K562 (cell line): ENCODE data around the gene BZW2. TPM values are rescaled to one million over a fixed set of nuclear protein-coding genes. Genes with fewer than 3 reads are reported as not detected.

Source experiments
- ATAC-seq: fragments of 200-7000 bp; cut with Tn5 transposase; 3 replicates; pipeline ENCODE4 v1.9.1; 2020; ENCODE audit warnings: moderate library complexity
- BruUV-seq: library from RNA; stranded (reverse); fragments of 400-500 nt; replicated peaks from 2 replicates; lab custom pipeline; 2021; lab: Mats Ljungman, UMichigan
- CTCF ChIA-PET: fragments of 300-600 bp; formaldehyde crosslinking; extraction: SDS; loops from one replicate; lab custom pipeline; 2021; ENCODE audit warnings: low intra/inter-chr PET ratio; lab: Yijun Ruan, JAX
- POLR2A ChIA-PET: fragments of 300-600, 350-650 bp; sonication (Branson Sonifier 250); formaldehyde crosslinking; extraction: SDS; loops from one replicate; lab custom pipeline; 2021; ENCODE audit warnings: antibody characterized with exemption, inconsistent platforms; lab: Yijun Ruan, JAX
- DNase-seq, 4 experiments: peaks; one replicate each; pipeline versions ENCODE4 v3.0.0 to v3.0.0-alpha.2; 2011 to 2018; ENCODE audit warnings: low spot score in 3 of 4, mixed read lengths in 3 of 4; ENCODE audit errors: extremely low read depth in 1 of 4
- FAIRE-seq: peaks from 2 replicates; lab custom pipeline; 2011; peaks lifted over from hg19 to GRCh38; lab: Jason Lieb, UNC
- H2AFZ ChIP-seq: 2 replicates; pipeline ENCODE4 v1.6.0; 2011; ENCODE audit warnings: low read depth, low read length, control low read depth, inconsistent platforms
- H3K27ac ChIP-seq: fragments of 200-600 bp; 3 replicates; pipeline ENCODE4 v1.8.0; 2011; ENCODE audit warnings: low read depth, mild to moderate bottlenecking, control low read depth, inconsistent platforms, low read length, moderate library complexity, mixed read lengths; ENCODE audit errors: extremely low read depth
- H3K27me3 ChIP-seq, 2 experiments: fragments of 300-600 bp in 1 of 2; 2 replicates in 1 of 2; 3 replicates in 1 of 2; pipeline versions ENCODE4 v1.6.0 to v1.8.0; 2011; ENCODE audit warnings: inconsistent platforms in 2 of 2, low read length in 2 of 2, mild to moderate bottlenecking in 1 of 2, mixed read lengths in 1 of 2, moderate library complexity in 1 of 2; ENCODE audit not compliant: control insufficient read depth in 2 of 2, insufficient read depth in 2 of 2
- H3K36me3 ChIP-seq: fragments of 300-600 bp; 3 replicates; pipeline ENCODE4 v1.8.0; 2011; ENCODE audit warnings: mild to moderate bottlenecking, low read length, inconsistent platforms; ENCODE audit not compliant: control insufficient read depth, insufficient read depth
- H3K4me1 ChIP-seq, 2 experiments: fragments of 200-600 bp in 1 of 2; replicated peaks in 1 of 2; 2 replicates in 1 of 2; 3 replicates in 1 of 2; pipeline versions ENCODE4 v1.5.1 to v1.8.0; 2011; ENCODE audit warnings: inconsistent platforms in 2 of 2, low read length in 2 of 2, mild to moderate bottlenecking in 1 of 2, mixed read lengths in 1 of 2, moderate library complexity in 1 of 2; ENCODE audit not compliant: control insufficient read depth in 2 of 2, insufficient read depth in 2 of 2
- H3K4me2 ChIP-seq: 2 replicates; pipeline ENCODE4 v1.6.1; 2011; ENCODE audit warnings: low read length, control low read depth, inconsistent platforms, mixed read lengths; ENCODE audit not compliant: insufficient read depth
- H3K4me3 ChIP-seq: fragments of 200-600 bp; sonication (generic), shearing (Covaris generic); 2 replicates; pipeline ENCODE4 v1.5.1; 2016; ENCODE audit warnings: control low read depth, inconsistent platforms
- H3K79me2 ChIP-seq: fragments of 200-600 bp; 3 replicates; pipeline ENCODE4 v1.8.0; 2011; ENCODE audit warnings: low read length, inconsistent platforms; ENCODE audit not compliant: control insufficient read depth, insufficient read depth
- H3K9ac ChIP-seq, 2 experiments: 2 replicates each; pipeline versions ENCODE4 v1.6.0 to v1.6.1; 2011; ENCODE audit warnings: low read depth in 2 of 2, low read length in 2 of 2, control low read depth in 1 of 2, inconsistent platforms in 1 of 2, mild to moderate bottlenecking in 1 of 2, mixed read lengths in 1 of 2; ENCODE audit not compliant: insufficient read depth in 1 of 2
- H3K9me1 ChIP-seq: one replicate; pipeline ENCODE4 v1.6.0; 2011; ENCODE audit warnings: inconsistent platforms, mild to moderate bottlenecking, low read length, moderate library complexity; ENCODE audit not compliant: control insufficient read depth, insufficient read depth
- H3K9me3 ChIP-seq: replicated peaks from 2 replicates; pipeline ENCODE4 v1.5.1; 2011; ENCODE audit warnings: low read depth, low read length, inconsistent platforms; ENCODE audit not compliant: control insufficient read depth, insufficient read depth
- H4K20me1 ChIP-seq: replicated peaks from 2 replicates; pipeline ENCODE4 v1.6.1; 2011; ENCODE audit warnings: low read length, inconsistent platforms, mixed read lengths; ENCODE audit not compliant: control insufficient read depth, insufficient read depth
- ARID1B ChIP-seq: fragments of 450-650 bp; IDR thresholded peaks from 2 replicates; pipeline ENCODE4 v1.6.1; 2016; ENCODE audit warnings: antibody characterized with exemption, mild to moderate bottlenecking, inconsistent platforms
- CBFA2T3 ChIP-seq: fragments of 450-650 bp; IDR thresholded peaks from 2 replicates; pipeline ENCODE4 v1.6.1; 2017
- FOSL1 ChIP-seq: fragments of 200-800 bp; sonication (Bioruptor generic); conservative IDR thresholded peaks from 2 replicates; pipeline ENCODE4 v1.6.1; 2016; ENCODE audit warnings: missing genetic modification characterization, missing compliant biosample characterization
- GATAD2A ChIP-seq: fragments of 450-650 bp; IDR thresholded peaks from 2 replicates; pipeline ENCODE4 v1.6.1; 2017
- KDM1A ChIP-seq, 2 experiments: fragments of 450-650 bp; IDR thresholded peaks; 2 replicates each; pipeline ENCODE4 v1.6.1; 2016; ENCODE audit warnings: mild to moderate bottlenecking in 2 of 2
- MEIS2 ChIP-seq: fragments of 450-650 bp; IDR thresholded peaks from 2 replicates; pipeline ENCODE4 v1.6.1; 2014; ENCODE audit warnings: mild to moderate bottlenecking; ENCODE audit not compliant: partially characterized antibody
- SOX6 ChIP-seq: fragments of 450-650 bp; IDR thresholded peaks from 2 replicates; pipeline ENCODE4 v1.6.1; 2014; ENCODE audit warnings: mild to moderate bottlenecking
- U2AF2 ChIP-seq: fragments of 200-400 bp; formaldehyde crosslinking; optimal IDR thresholded peaks from 2 replicates; pipeline ENCODE3; 2017; ENCODE audit warnings: low read depth, mild to moderate bottlenecking, low read length
- ZNF224 ChIP-seq: sonication (generic); formaldehyde crosslinking; IDR thresholded peaks from 2 replicates; pipeline ENCODE4 v1.8.0; 2022; ENCODE audit warnings: mild to moderate bottlenecking, missing genetic modification reagents
- WGBS: fragments of 100-300 bp; shearing (Covaris generic); methylation state at CpG from one replicate; pipeline ENCODE4 v1.1.6; 2016; ENCODE audit warnings: low coverage, mixed read lengths; ENCODE audit not compliant: insufficient coverage; ENCODE audit errors: missing lambda C conversion rate; 5-methylcytosine and 5-hydroxymethylcytosine counted together
- in situ Hi-C: fragments of 300-500 bp; cut with MboI; formaldehyde crosslinking; loops from 4 replicates; pipeline ENCODE4 v1.15.0; 2018; ENCODE audit warnings: inconsistent platforms, mixed read lengths
- intact Hi-C: fragments of 100-400 bp; cut with micrococcal nuclease; formaldehyde crosslinking; loops from 2 replicates; pipeline ENCODE4 v1.14.2; 2022
- polyA plus RNA-seq, 8 experiments: library from polyadenylated mRNA; depleted of rRNA in 4 of 8; stranded (reverse) in 5 of 8; unstranded in 3 of 8; fragments of >200 nt; fragmentation: Nextera tagmentation in 2 of 8; fragmentation: Illumina TruSeq in 1 of 8; extraction: Ambion mirVana in 2 of 8; extraction: Trizol in 1 of 8; gene quantifications; 2 replicates each; pipeline versions ENCODE4 v1.2.1 to v1.2.3, GENCODE V29; 2011 to 2014; ENCODE audit warnings: inconsistent platforms in 1 of 8, missing spikeins in 1 of 8
- total RNA-seq, 7 experiments: library from RNA; depleted of rRNA in 6 of 7; stranded (reverse); fragments of >200 nt in 6 of 7; fragmentation: Illumina TruSeq in 2 of 7; extraction: Trizol in 2 of 7; gene quantifications; 2 replicates each; pipeline versions ENCODE4 v1.2.1 to v1.2.3, GENCODE V29; 2011 to 2021; ENCODE audit warnings: low replicate concordance in 1 of 7
- TF ChIP-seq, protein P1 (sequence below): fragments of 450-650 bp; IDR thresholded peaks from 2 replicates; pipeline ENCODE4 v1.6.1; 2016
- TF ChIP-seq, protein P2 (sequence below), 2 experiments: IDR thresholded peaks in 1 of 2; conservative IDR thresholded peaks in 1 of 2; 2 replicates each; pipeline ENCODE4 v1.6.1; 2016; ENCODE audit warnings: low read depth in 2 of 2, mild to moderate bottlenecking in 1 of 2, missing compliant biosample characterization in 1 of 2, missing genetic modification characterization in 1 of 2, moderate library complexity in 1 of 2

Gene BZW2
- total and polyA plus RNA-seq, 9 of the 15 experiments (the other 6 are each of a cell fraction or from before 2014, with no cell fraction given) = 140 to 316 (median 173) TPM

DNA sequence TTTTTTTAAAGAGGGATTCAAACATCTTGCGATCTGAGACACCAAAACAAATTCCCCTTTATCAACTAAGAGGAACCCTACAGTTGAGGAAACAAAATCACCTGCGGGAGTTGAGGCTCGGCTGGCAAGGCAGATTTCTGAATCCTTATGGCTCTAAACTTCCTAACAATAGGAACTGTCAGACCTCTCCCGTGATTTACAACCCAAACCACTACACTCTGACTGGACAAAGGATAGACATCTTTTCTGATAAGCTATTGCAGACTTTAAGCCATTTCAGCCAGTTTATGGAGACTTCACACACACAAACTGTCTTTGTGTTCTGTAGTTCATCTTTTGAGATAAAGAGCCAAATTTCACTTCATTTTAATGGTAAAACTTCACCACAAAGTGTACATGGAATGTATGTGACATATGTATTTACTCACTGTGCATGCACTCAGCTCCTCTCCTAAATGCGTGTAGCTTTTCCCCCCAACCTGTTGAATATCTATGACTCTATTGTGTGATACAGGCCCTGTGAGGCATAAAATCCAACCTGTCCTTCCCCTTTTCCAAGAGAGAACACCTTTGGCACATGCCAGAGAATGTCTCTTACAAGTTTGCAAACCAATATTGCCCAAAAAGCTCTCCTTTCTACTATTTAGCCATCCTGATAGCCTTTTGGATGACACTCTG is 92.2 kb downstream of the BZW2 start:
- H4K20me1 ChIP-seq = no peaks in the 10 kb centered on the region
- no peak overlapping the region for H3K4me2 ChIP-seq
- no peaks in the 10 kb centered on the region for H3K27me3 ChIP-seq
- no peaks in the 10 kb centered on the region for H3K79me2 ChIP-seq
- intact Hi-C loops (no loop called here), in situ Hi-C loops (no loop called here)
- WGBS = 36% methylated on average over 5 of the region's 5 CpGs
- no peak overlapping the region for H3K9ac ChIP-seq
- DNase-seq (no peak), ATAC-seq (no peak), FAIRE-seq (no peak)
- no peak overlapping the region for H2AFZ ChIP-seq
- ChIA-PET CTCF (no interaction called here), POLR2A (interaction anchor here (1.0 to 1.3 kb wide), 2 partner anchors 10 to 16 kb away, joined by 3 to 4 read pairs; no protein-coding TSS in a partner anchor)
- no peaks in the 10 kb centered on the region for H3K9me3 ChIP-seq
- H3K27ac ChIP-seq = no peak overlapping the region
- no peaks in the 10 kb centered on the region for H3K36me3 ChIP-seq
- BruUV-seq = no TSS peak
- no peak overlapping the region for H3K4me3 ChIP-seq
- TF ChIP-seq FOSL1 = 0 out of 2 replicates have a peak, but pooled peaks have one; percentile 43
- TF ChIP-seq, protein P1, sequence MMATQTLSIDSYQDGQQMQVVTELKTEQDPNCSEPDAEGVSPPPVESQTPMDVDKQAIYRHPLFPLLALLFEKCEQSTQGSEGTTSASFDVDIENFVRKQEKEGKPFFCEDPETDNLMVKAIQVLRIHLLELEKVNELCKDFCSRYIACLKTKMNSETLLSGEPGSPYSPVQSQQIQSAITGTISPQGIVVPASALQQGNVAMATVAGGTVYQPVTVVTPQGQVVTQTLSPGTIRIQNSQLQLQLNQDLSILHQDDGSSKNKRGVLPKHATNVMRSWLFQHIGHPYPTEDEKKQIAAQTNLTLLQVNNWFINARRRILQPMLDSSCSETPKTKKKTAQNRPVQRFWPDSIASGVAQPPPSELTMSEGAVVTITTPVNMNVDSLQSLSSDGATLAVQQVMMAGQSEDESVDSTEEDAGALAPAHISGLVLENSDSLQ = peak; percentile 96
- 0 out of 2 replicates have a peak, but pooled peaks have one; percentile 11 for TF ChIP-seq ARID1B
- TF ChIP-seq, protein P2, sequence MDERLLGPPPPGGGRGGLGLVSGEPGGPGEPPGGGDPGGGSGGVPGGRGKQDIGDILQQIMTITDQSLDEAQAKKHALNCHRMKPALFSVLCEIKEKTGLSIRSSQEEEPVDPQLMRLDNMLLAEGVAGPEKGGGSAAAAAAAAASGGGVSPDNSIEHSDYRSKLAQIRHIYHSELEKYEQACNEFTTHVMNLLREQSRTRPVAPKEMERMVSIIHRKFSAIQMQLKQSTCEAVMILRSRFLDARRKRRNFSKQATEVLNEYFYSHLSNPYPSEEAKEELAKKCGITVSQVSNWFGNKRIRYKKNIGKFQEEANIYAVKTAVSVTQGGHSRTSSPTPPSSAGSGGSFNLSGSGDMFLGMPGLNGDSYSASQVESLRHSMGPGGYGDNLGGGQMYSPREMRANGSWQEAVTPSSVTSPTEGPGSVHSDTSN (CRISPR knock-in tag; IDR thresholded peaks at IDR 0.05; ENCODE audit: low read depth) = peak; percentile 36; the same call in 1 of the 2 replicates
- TF ChIP-seq, protein P2 (tag; conservative IDR thresholded peaks at IDR 0.05; ENCODE audit: low read depth) = peak; percentile 91
- TF ChIP-seq SOX6 = peak; percentile 88
- TF ChIP-seq CBFA2T3 = peak; percentile 21; the same call in 1 of the 2 replicates
- TF ChIP-seq KDM1A (IDR thresholded peaks at IDR 0.05) = 0 out of 4 replicates have a peak, but pooled peaks of 1 of the 2 experiments have one; percentile 4
- 0 out of 2 replicates have a peak, but pooled peaks have one; percentile 21 for TF ChIP-seq GATAD2A
- TF ChIP-seq MEIS2 = peak; percentile 95
- TF ChIP-seq U2AF2 = no peak
- TF ChIP-seq ZNF224 (CRISPR knock-in tag) = no peak
- no peaks in the 10 kb centered on the region for H3K9me1 ChIP-seq
- peaks cover 29 to 42% of the 10 kb centered on the region in 2 experiments for H3K4me1 ChIP-seq
